Type B pancreatic cell (in vitro differentiated cells): Measurements from ENCODE around the gene RBM20. TPM values are rescaled to one million over a fixed set of nuclear protein-coding genes. Genes with fewer than 3 reads are reported as not detected.

Experiments
- DNase-seq: peaks from one replicate; pipeline ENCODE4 v3.0.0; 2021; ENCODE audit warnings: mixed read lengths; ENCODE audit not compliant: unreplicated experiment; ENCODE audit errors: extremely low spot score
- H3K27ac Mint-ChIP-seq: 2 replicates; pipeline ENCODE4 v1.8.0; 2021; ENCODE audit warnings: mild to moderate bottlenecking, mixed read lengths
- H3K27me3 Mint-ChIP-seq: 2 replicates; pipeline ENCODE4 v1.8.0; 2021; ENCODE audit warnings: mixed read lengths
- H3K36me3 Mint-ChIP-seq: 2 replicates; pipeline ENCODE4 v1.8.0; 2021; ENCODE audit warnings: mixed read lengths
- H3K4me1 Mint-ChIP-seq: one replicate; pipeline ENCODE4 v1.8.0; 2021; ENCODE audit warnings: mixed read lengths; ENCODE audit not compliant: unreplicated experiment
- H3K4me3 Mint-ChIP-seq: 2 replicates; pipeline ENCODE4 v1.8.0; 2021; ENCODE audit warnings: mild to moderate bottlenecking, mixed read lengths
- H3K9me3 Mint-ChIP-seq: 2 replicates; pipeline ENCODE4 v1.8.0; 2021; ENCODE audit warnings: mixed read lengths
- CTCF ChIP-seq: fragments of 200-600 bp; sonication (generic); conservative IDR thresholded peaks from 2 replicates; pipeline ENCODE4 v1.5.0; 2021; ENCODE audit warnings: antibody characterized with exemption, mild to moderate bottlenecking
- total RNA-seq: library from RNA; stranded (reverse); gene quantifications from 2 replicates; pipeline ENCODE4 v1.2.1, GENCODE V29; 2021; ENCODE audit warnings: low replicate concordance

The RBM20 gene
- total RNA-seq, 1 donor from 2014 or later: 5.2 TPM

DNA sequence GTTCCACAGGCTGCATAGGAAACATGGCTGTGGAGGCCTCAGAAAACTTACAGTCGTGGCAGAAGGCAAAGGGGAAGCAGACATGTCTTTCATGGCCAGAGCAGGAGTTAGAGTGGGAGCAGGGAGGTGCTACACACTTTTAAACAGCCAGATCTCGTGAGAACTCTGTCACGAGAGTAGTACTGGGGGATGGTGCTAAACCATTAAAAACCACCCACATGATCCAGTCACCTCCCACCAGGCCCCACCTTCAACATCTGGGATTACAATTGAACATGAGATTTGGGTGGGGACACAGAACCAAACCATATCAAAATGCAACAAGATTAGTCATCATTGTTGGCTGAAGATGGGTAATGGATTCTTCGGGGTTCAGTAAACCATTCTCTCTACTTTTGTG lies 162.2 kb downstream of the RBM20 start:
- no peak for TF ChIP-seq CTCF
- Mint-ChIP-seq H3K4me3 (no peak overlapping the region), H3K4me1 (peaks cover 35% of the 10 kb centered on the region), H3K9me3 (peaks cover 5% of the 10 kb centered on the region), H3K36me3 (peaks cover 8% of the 10 kb centered on the region), H3K27ac (no peak overlapping the region), H3K27me3 (no peaks in the 10 kb centered on the region)
- no peak for DNase-seq

GRCh38 chr10:110808123-110808522 lies 164.0 kb downstream of the RBM20 start:
- TF ChIP-seq CTCF: no peak
- DNase-seq: no peak
- Mint-ChIP-seq H3K27ac (peak overlapping the region; percentile 75), H3K27me3 (no peaks in the 10 kb centered on the region), H3K9me3 (peaks cover 5% of the 10 kb centered on the region), H3K4me3 (no peak overlapping the region), H3K36me3 (peaks cover 9% of the 10 kb centered on the region), H3K4me1 (peaks cover 29% of the 10 kb centered on the region)

- DNase-seq: no peak
- Mint-ChIP-seq H3K4me3 (no peak overlapping the region), H3K9me3 (peaks cover 5% of the 10 kb centered on the region), H3K36me3 (peaks cover 9% of the 10 kb centered on the region), H3K27me3 (no peaks in the 10 kb centered on the region), H3K27ac (peak overlapping the region; percentile 75), H3K4me1 (peaks cover 26% of the 10 kb centered on the region)
- TF ChIP-seq CTCF: no peak
Observed at GRCh38 chr10:110808615-110809014, 164.5 kb downstream of the RBM20 start.

DNA sequence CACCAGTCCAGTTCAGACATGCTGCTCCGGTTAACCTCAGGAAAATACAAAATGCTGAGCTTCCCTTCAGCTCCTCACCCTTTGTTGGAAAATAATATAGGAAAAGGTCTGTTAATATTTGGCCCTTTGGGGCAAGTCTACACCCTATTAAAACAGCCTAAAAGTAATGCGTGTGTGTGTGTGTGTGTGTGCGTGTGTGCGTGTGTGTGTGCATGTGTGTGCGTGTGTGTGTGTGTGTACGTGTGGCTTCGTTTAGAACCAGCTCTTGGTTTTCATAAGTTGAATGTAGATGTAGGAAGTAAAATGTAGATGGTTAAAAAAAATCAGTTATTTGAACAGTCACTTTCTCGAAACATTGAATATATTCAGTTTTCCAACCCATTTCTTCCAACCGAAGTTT lies 166.5 kb downstream of the RBM20 start:
- Mint-ChIP-seq H3K4me1 (peaks cover 7% of the 10 kb centered on the region), H3K27me3 (no peaks in the 10 kb centered on the region), H3K36me3 (peaks cover 9% of the 10 kb centered on the region), H3K9me3 (peaks cover 5% of the 10 kb centered on the region), H3K27ac (no peak overlapping the region), H3K4me3 (no peak overlapping the region)
- no peak for TF ChIP-seq CTCF
- no peak for DNase-seq

DNA sequence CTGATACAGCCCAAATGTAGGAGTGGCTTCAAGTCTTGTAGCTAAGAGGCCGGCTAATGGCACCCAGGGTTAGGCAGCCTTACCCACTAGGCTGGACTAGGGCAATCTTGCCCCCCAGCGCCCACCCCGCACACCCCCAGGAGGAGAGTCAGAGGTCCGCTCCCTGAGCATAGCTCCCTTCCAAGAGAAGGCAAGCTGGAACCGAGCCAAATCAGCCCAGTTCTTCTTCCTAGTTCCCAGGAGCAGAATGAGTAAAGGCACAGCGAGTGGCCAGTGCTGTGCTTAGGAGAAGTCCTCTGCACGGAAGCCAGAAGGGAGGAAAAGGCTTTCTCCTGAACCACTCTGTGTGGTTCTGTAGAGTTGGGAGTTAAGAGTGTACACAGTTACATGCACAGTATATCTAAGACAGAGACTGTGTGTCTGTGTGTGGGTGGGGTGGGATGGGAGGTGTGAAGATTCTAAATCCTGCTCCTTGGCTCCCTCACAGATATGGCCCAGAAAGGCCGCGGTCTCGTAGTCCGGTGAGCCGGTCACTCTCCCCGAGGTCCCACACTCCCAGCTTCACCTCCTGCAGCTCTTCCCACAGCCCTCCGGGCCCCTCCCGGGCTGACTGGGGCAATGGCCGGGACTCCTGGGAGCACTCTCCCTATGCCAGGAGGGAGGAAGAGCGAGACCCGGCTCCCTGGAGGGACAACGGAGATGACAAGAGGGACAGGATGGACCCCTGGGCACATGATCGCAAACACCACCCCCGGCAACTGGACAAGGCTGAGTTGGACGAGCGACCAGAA lies 167.8 kb downstream of the RBM20 start:
- Mint-ChIP-seq H3K27ac (no peak overlapping the region), H3K27me3 (no peaks in the 10 kb centered on the region), H3K9me3 (peaks cover 5% of the 10 kb centered on the region), H3K4me1 (peaks cover 10% of the 10 kb centered on the region), H3K36me3 (peaks cover 13% of the 10 kb centered on the region), H3K4me3 (no peak overlapping the region)
- no peak for TF ChIP-seq CTCF
- no peak for DNase-seq
